HG03354 (cell line): ENCODE data around the gene TPT1.

Experiments used
- ATAC-seq: cut with Tn5 transposase; IDR thresholded peaks from one replicate; pipeline ENCODE4 v1.9.1; 2021; ENCODE audit warnings: mild to moderate bottlenecking; ENCODE audit not compliant: unreplicated experiment, poor library complexity, severe bottlenecking

Gene TPT1

GRCh38 chr13:45337395-45337794 lies 3.6 kb downstream of the TPT1 start:
- no peak for ATAC-seq

GRCh38 chr13:45336025-45336800 lies 4.8 kb downstream of the TPT1 start:
- no peak for ATAC-seq

- ATAC-seq = no peak
These were observed 5.5 kb downstream of the TPT1 start for GRCh38 chr13:45335397-45336024.

- no peak for ATAC-seq
These were observed 6.7 kb downstream of the TPT1 start for GRCh38 chr13:45333977-45334922.

GRCh38 chr13:45333251-45333976 lies 7.6 kb downstream of the TPT1 start:
- no peak for ATAC-seq

- no peak for ATAC-seq
These were observed 8.2 kb downstream of the TPT1 start for GRCh38 chr13:45332831-45333219.

- no peak for ATAC-seq
These were observed 8.8 kb downstream of the TPT1 start for GRCh38 chr13:45332036-45332830.

- ATAC-seq = no peak
These were observed 9.3 kb downstream of the TPT1 start for GRCh38 chr13:45331692-45332035.

- no peak for ATAC-seq
These were observed 9.8 kb downstream of the TPT1 start for GRCh38 chr13:45331123-45331619.

GRCh38 chr13:45328661-45329111 lies 12.3 kb downstream of the TPT1 start:
- no peak for ATAC-seq

GRCh38 chr13:45327253-45327955 lies 13.6 kb downstream of the TPT1 start:
- ATAC-seq = no peak

- no peak for ATAC-seq
These were observed 15.2 kb downstream of the TPT1 start for GRCh38 chr13:45325806-45326205.

GRCh38 chr13:45320876-45321629 lies 19.9 kb downstream of the TPT1 start:
- no peak for ATAC-seq

GRCh38 chr13:45316996-45317395 lies 24.0 kb downstream of the TPT1 start:
- no peak for ATAC-seq

- no peak for ATAC-seq
These were observed 24.6 kb downstream of the TPT1 start for GRCh38 chr13:45316338-45316737.

GRCh38 chr13:45315520-45316167 lies 25.3 kb downstream of the TPT1 start:
- no peak for ATAC-seq

GRCh38 chr13:45314822-45315221 lies 26.2 kb downstream of the TPT1 start:
- ATAC-seq = no peak
